ENCODE measurements around the gene INPP5E.

INPP5E gene

DNA sequence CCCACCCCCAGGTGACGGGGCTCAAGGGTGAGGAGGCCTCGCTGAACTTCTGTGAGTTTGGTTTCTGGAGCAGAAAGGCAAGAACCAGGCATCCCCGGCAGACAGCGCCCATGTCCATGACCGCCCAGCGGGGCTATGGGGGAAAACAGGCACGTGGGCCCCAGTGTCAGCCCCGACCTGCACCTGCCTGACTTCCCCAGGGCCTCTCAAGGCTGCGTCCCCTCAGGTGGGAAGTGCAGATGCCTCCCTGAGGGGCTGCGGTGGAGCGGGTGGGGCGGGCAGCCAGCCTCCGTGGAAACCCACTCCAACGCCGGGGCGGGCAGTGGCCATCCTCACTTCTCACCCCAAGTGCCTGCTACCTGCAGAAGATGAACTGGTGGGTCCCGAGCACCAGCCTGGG is 59.3 kb downstream of the INPP5E start:
- no peak for DNase-seq

DNA sequence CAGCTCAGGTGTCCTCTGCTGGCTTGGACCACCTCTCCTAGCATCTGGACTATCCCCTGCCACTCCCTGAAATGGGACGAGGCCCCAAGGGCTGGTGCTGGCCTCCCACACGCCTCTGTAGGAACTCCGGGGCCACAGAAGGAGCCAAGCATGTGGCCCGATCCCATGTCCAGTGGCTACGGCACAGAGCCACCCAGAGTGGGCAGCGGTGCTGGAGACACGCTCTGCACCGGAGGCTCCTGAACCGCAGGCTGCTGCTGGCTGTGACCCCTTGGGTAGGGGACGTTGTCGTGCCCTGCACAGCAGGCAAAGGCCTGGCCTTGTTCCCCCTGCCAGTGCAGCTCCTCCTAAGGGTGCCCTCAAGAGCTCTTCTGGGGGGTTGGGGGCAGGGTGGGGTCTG is 59.8 kb downstream of the INPP5E start:
- DNase-seq: no peak

DNA sequence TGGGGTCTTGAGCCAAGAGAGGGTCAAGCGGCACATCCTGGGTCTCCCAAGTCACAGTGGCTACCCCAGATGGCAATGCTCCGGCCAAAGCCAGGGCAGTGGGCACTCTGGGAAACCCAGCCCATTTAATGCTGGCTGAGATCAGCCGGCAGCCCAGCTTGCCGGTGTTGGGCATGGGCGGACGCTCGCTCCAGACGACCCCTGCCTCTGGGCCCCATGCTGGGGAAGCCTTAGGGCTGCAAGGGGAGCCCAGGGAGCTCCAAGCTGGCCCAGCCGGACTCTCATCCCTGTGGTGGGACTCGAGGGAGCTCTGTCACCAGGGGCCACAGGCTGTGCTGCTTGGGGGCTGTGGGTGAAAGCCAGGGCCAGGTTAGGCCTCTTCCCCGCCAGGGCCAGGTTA is 60.2 kb downstream of the INPP5E start:
- DNase-seq: no peak

DNA sequence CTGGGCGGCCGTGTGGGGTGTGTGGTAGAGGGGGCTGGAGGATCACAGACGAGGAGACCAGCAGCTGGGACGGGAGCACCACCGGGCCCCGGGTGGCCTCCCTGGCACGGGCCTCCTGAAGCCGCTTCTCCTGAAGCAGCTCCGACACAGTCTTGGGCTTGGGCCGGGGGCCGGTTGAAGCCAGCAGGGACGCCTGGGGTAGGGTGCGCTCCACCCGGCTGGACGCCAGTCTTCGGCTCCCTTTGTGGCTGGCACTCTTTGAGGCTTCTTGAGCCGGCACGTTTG is 60.7 kb downstream of the INPP5E start:
- DNase-seq: no peak
